Endothelial cell of umbilical vein (primary cell): ENCODE measurements around the gene TAF8. TPM values are rescaled to one million over a fixed set of nuclear protein-coding genes. Genes with fewer than 3 reads are reported as not detected.

ENCODE experiments used
- BruUV-seq: library from RNA; stranded (reverse); fragments of 400-500 nt; replicated peaks from 2 replicates; lab custom pipeline; 2021; lab: Mats Ljungman, UMichigan
- CTCF ChIA-PET: fragments of 300-600, 350-600 bp; sonication (Branson Sonifier 250); formaldehyde crosslinking; loops from one replicate; lab custom pipeline; 2021; ENCODE audit warnings: antibody characterized with exemption, inconsistent platforms; lab: Charles Lee
- POLR2A ChIA-PET: fragments of 300-600, 350-600 bp; sonication (Branson Sonifier 250); formaldehyde crosslinking; loops from one replicate; lab custom pipeline; 2021; ENCODE audit warnings: antibody characterized with exemption, inconsistent platforms; lab: Charles Lee
- DNase-seq: peaks from one replicate; pipeline ENCODE4 v3.0.0-alpha.2; 2011; ENCODE audit warnings: low read depth, low spot score
- FAIRE-seq: peaks from 2 replicates; lab custom pipeline; 2011; peaks lifted over from hg19 to GRCh38; lab: Jason Lieb, UNC
- H2AFZ ChIP-seq: 2 replicates; pipeline ENCODE4 v1.6.0; 2012; ENCODE audit warnings: low read depth, low read length, control low read depth, inconsistent platforms
- H3K27ac ChIP-seq: 2 replicates; pipeline ENCODE4 v1.5.1; 2011; ENCODE audit warnings: low read depth, mild to moderate bottlenecking, control low read depth, low read length, moderate library complexity; ENCODE audit not compliant: insufficient read depth
- H3K27me3 ChIP-seq, 2 experiments: 2 replicates each; pipeline versions ENCODE4 v1.6.0 to v1.6.1; 2011; ENCODE audit warnings: low read length in 2 of 2, mixed read lengths in 1 of 2; ENCODE audit not compliant: control insufficient read depth in 2 of 2, insufficient read depth in 2 of 2
- H3K36me3 ChIP-seq, 2 experiments: 2 replicates in 1 of 2; 3 replicates in 1 of 2; pipeline ENCODE4 v1.5.1; 2011; ENCODE audit warnings: low read length in 2 of 2, mild to moderate bottlenecking in 1 of 2, moderate library complexity in 1 of 2; ENCODE audit not compliant: control insufficient read depth in 2 of 2, insufficient read depth in 2 of 2; ENCODE audit errors: extremely low read depth in 1 of 2
- H3K4me1 ChIP-seq: 3 replicates; pipeline ENCODE4 v1.5.1; 2011; ENCODE audit warnings: mild to moderate bottlenecking, low read length; ENCODE audit not compliant: control insufficient read depth, insufficient read depth; ENCODE audit errors: extremely low read depth
- H3K4me2 ChIP-seq: 2 replicates; pipeline ENCODE4 v1.6.1; 2011; ENCODE audit warnings: low read length, control low read depth, mixed read lengths; ENCODE audit not compliant: insufficient read depth
- H3K4me3 ChIP-seq, 3 experiments: fragments of 200-600 bp in 1 of 3; sonication (generic), shearing (Covaris generic) in 1 of 3; replicated peaks in 1 of 3; 2 replicates each; pipeline ENCODE4 v1.5.1; 2011 to 2016; ENCODE audit warnings: control low read depth in 3 of 3, low read length in 3 of 3, mild to moderate bottlenecking in 2 of 3, inconsistent platforms in 1 of 3, low read depth in 1 of 3, moderate library complexity in 1 of 3; ENCODE audit not compliant: insufficient read depth in 1 of 3
- H3K79me2 ChIP-seq: 2 replicates; pipeline ENCODE4 v1.6.0; 2012; ENCODE audit warnings: low read length, inconsistent platforms; ENCODE audit not compliant: control insufficient read depth, insufficient read depth
- H3K9ac ChIP-seq: replicated peaks from 2 replicates; pipeline ENCODE3; 2011; ENCODE audit warnings: low read length, control low read depth; ENCODE audit not compliant: insufficient read depth; ENCODE audit errors: extremely low read depth
- H3K9me1 ChIP-seq: replicated peaks from 3 replicates; pipeline ENCODE4 v1.6.0; 2011; ENCODE audit warnings: mild to moderate bottlenecking, low read length; ENCODE audit not compliant: control insufficient read depth, insufficient read depth; ENCODE audit errors: extremely low read depth
- H3K9me3 ChIP-seq: replicated peaks from 2 replicates; pipeline ENCODE4 v1.5.1; 2012; ENCODE audit warnings: low read length, inconsistent platforms; ENCODE audit not compliant: control insufficient read depth, insufficient read depth
- H4K20me1 ChIP-seq: replicated peaks from 2 replicates; pipeline ENCODE3; 2011; ENCODE audit warnings: mild to moderate bottlenecking, low read length; ENCODE audit not compliant: control insufficient read depth, insufficient read depth; ENCODE audit errors: extremely low read depth
- CTCF ChIP-seq, 2 donors: IDR thresholded peaks; 1 replicate in 1 of 2; 2 replicates in 1 of 2; pipeline ENCODE4 v1.5.1; 2011; ENCODE audit warnings: low read length in 2 of 2, mild to moderate bottlenecking in 2 of 2, moderate library complexity in 2 of 2, control low read depth in 1 of 2, inconsistent platforms in 1 of 2, low read depth in 1 of 2; ENCODE audit not compliant: insufficient read depth in 1 of 2; ENCODE audit errors: extremely low read depth in 1 of 2
- EZH2 ChIP-seq: IDR thresholded peaks from 2 replicates; pipeline ENCODE4 v1.6.1; 2012; ENCODE audit warnings: borderline replicate concordance, low read depth, mild to moderate bottlenecking, moderate library complexity, low read length, inconsistent platforms; ENCODE audit not compliant: severe bottlenecking
- FOS ChIP-seq: IDR thresholded peaks from 2 replicates; pipeline ENCODE4 v1.6.1; 2011; ENCODE audit warnings: mild to moderate bottlenecking, low read length, moderate library complexity, borderline replicate concordance; ENCODE audit not compliant: insufficient read depth
- GATA2 ChIP-seq: IDR thresholded peaks from 2 replicates; pipeline ENCODE4 v1.7.0; 2011; ENCODE audit warnings: low read depth, mild to moderate bottlenecking, moderate library complexity, mixed read lengths, low read length; ENCODE audit not compliant: insufficient read length, insufficient read depth
- JUN ChIP-seq: IDR thresholded peaks from 2 replicates; pipeline ENCODE4 v1.6.1; 2011; ENCODE audit warnings: borderline replicate concordance, low read depth; ENCODE audit not compliant: insufficient read length, insufficient read depth
- MAX ChIP-seq: IDR thresholded peaks from 2 replicates; pipeline ENCODE4 v1.6.1; 2011; ENCODE audit not compliant: insufficient read depth, insufficient read length
- MYC ChIP-seq: IDR thresholded peaks from one replicate; pipeline ENCODE4 v1.6.1; 2011; ENCODE audit warnings: mild to moderate bottlenecking, low read depth, low read length
- POLR2A ChIP-seq: IDR thresholded peaks from 2 replicates; pipeline ENCODE4 v1.6.1; 2012; ENCODE audit warnings: low read depth, mild to moderate bottlenecking, control low read depth, low read length
- POLR2AphosphoS5 ChIP-seq: IDR thresholded peaks from 2 replicates; pipeline ENCODE4 v1.6.1; 2012; ENCODE audit warnings: low read depth, mild to moderate bottlenecking, control low read depth, low read length, moderate library complexity; ENCODE audit not compliant: insufficient read depth
- dilution Hi-C: fragments of 300-500 bp; cut with MboI; formaldehyde crosslinking; loops from one replicate; pipeline ENCODE4 v1.15.0; 2019; ENCODE audit warnings: low sequenced_read_pairs; ENCODE audit not compliant: extremely low pct_ligation_motif_present
- intact Hi-C: fragments of 100-400 bp; cut with micrococcal nuclease; formaldehyde crosslinking; loops from one replicate; pipeline ENCODE4 v1.10.0; 2022
- polyA plus RNA-seq, 4 experiments: library from polyadenylated mRNA; depleted of rRNA in 3 of 4; stranded (reverse) in 3 of 4; unstranded in 1 of 4; fragments of >200 nt; gene quantifications; 2 replicates each; pipeline versions ENCODE4 v1.2.1 to v1.2.3, GENCODE V29; 2011 to 2012; ENCODE audit warnings: missing spikeins in 1 of 4
- total RNA-seq: library from RNA; stranded (reverse); gene quantifications from 2 replicates; pipeline ENCODE4 v1.2.3, GENCODE V29; 2021

The TAF8 gene
- total and polyA plus RNA-seq, 2 donors (not counting 3 experiments of a cell fraction or from before 2014, with no cell fraction given): 32.9 to 45.4 TPM

GRCh38 chr6:42021847-42022754, 28.2 kb upstream of the TAF8 start:
- FAIRE-seq: no peak
- Histone ChIP-seq H3K27me3 (no peaks in the 10 kb centered on the region), H3K9me1 (no peaks in the 10 kb centered on the region), H2AFZ (no peak overlapping the region), H3K27ac (no peak overlapping the region), H3K4me1 (no peaks in the 10 kb centered on the region), H3K4me2 (no peak overlapping the region), H3K36me3 (no peaks in the 10 kb centered on the region), H3K9ac (no peak overlapping the region), H3K79me2 (no peaks in the 10 kb centered on the region), H3K4me3 (no peak overlapping the region), H4K20me1 (no peaks in the 10 kb centered on the region), H3K9me3 (no peaks in the 10 kb centered on the region)
- POLR2A ChIA-PET: no interaction called here
- dilution Hi-C loops: no loop called here
- CTCF ChIA-PET: no interaction called here
- intact Hi-C loops: no loop called here
- BruUV-seq: no TSS peak
- TF ChIP-seq MAX: no peak
- no peak for TF ChIP-seq EZH2
- no peak for TF ChIP-seq POLR2AphosphoS5
- no peak for TF ChIP-seq GATA2
- TF ChIP-seq JUN: no peak
- no peak for TF ChIP-seq CTCF (IDR thresholded peaks at IDR 0.05; ENCODE audit: extremely low read depth in 1 of 2, insufficient read depth in 1 of 2, low read depth in 1 of 2, low read length in 2 of 2)
- TF ChIP-seq POLR2A: no peak
- no peak for TF ChIP-seq MYC
- TF ChIP-seq FOS: no peak
- DNase-seq: no peak
